ENCODE measurements around the gene SYMPK. TPM values are rescaled to one million over a fixed set of nuclear protein-coding genes. Genes with fewer than 3 reads are reported as not detected.

Gene SYMPK
- total RNA-seq, 1 experiment from 2014 or later, result 86.2 TPM

DNA sequence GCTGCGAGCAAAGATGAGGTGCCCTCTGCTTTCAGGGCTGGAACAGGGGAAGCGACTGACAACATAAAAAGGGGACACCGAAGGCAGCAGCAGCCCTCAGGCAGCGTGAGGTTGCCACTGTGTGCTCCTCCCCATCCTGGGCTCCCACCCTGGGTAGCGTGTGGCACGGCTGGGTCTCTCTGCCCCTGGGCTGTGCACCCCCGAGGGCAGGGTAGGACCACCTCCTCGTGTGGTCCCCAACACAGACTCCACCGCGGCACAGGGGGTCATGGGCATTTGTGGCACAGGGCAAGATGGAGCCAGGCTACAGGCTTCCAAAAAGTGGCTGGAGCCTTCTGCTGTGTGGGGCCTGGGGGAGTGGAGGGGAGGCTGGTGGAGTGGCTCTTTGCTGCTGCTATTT, 41.4 kb downstream of the SYMPK start:
- intact Hi-C loops (cut with micrococcal nuclease), result no loop called here
- no peaks in the 10 kb centered on the region for H3K27me3 Mint-ChIP-seq (ENCODE audit: insufficient read depth, unreplicated experiment)
- H3K36me3 Mint-ChIP-seq (ENCODE audit: insufficient read depth, unreplicated experiment), result peaks cover 44% of the 10 kb centered on the region
- ChIA-PET POLR2A (no interaction called here), CTCF (interaction anchor here (0.7 kb wide), 1 partner anchor 20 kb away, joined by 4 read pairs; no protein-coding TSS in a partner anchor)
- H3K4me1 Mint-ChIP-seq (ENCODE audit: insufficient read depth, unreplicated experiment), result peaks cover 15% of the 10 kb centered on the region
- no TSS peak for BruUV-seq (replicated peaks)
- no peak overlapping the region for H3K27ac Mint-ChIP-seq (ENCODE audit: low read depth, unreplicated experiment)
- no peaks in the 10 kb centered on the region for H3K9me3 Mint-ChIP-seq (ENCODE audit: unreplicated experiment)
- no peak overlapping the region for H3K4me3 Mint-ChIP-seq (ENCODE audit: unreplicated experiment)
- no peak for DNase-seq (ENCODE audit: unreplicated experiment)
- TF ChIP-seq CTCF (IDR thresholded peaks at IDR 0.05; ENCODE audit: unreplicated experiment), result no peak

DNA sequence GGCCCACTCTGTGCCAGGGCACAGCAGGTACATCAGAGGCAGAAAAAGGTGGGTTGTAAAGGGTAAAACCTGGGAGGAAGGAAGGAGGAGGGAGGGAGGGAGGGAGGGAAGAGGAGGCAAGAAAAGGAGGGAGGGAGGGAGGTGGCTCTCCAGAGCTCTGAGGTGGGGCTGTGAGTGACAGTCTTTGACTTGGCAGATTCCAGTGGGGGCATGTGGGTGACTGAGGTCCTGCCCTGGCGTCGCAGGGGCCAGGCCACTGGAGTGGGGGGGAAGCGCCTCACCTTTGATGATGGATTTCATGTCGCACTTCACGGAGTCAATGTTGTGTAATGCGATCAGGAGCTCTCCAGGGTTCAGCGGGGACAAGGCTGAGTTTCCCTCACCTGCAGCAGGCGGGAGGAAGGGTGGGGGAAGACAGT, 41.8 kb downstream of the SYMPK start:
- no peaks in the 10 kb centered on the region for H3K27me3 Mint-ChIP-seq (ENCODE audit: insufficient read depth, unreplicated experiment)
- POLR2A ChIA-PET, result no interaction called here
- no peak overlapping the region for H3K27ac Mint-ChIP-seq (ENCODE audit: low read depth, unreplicated experiment)
- BruUV-seq (replicated peaks), result no TSS peak
- CTCF ChIA-PET, result interaction anchor here (0.6 kb wide), 1 partner anchor 62 kb away, joined by 3 read pairs; no protein-coding TSS in a partner anchor
- peaks cover 15% of the 10 kb centered on the region for H3K4me1 Mint-ChIP-seq (ENCODE audit: insufficient read depth, unreplicated experiment)
- H3K9me3 Mint-ChIP-seq (ENCODE audit: unreplicated experiment), result no peaks in the 10 kb centered on the region
- peaks cover 42% of the 10 kb centered on the region for H3K36me3 Mint-ChIP-seq (ENCODE audit: insufficient read depth, unreplicated experiment)
- no peak overlapping the region for H3K4me3 Mint-ChIP-seq (ENCODE audit: unreplicated experiment)
- intact Hi-C loops (cut with micrococcal nuclease), result no loop called here
- DNase-seq (ENCODE audit: unreplicated experiment), result no peak
- no peak for TF ChIP-seq CTCF (IDR thresholded peaks at IDR 0.05; ENCODE audit: unreplicated experiment)

DNA sequence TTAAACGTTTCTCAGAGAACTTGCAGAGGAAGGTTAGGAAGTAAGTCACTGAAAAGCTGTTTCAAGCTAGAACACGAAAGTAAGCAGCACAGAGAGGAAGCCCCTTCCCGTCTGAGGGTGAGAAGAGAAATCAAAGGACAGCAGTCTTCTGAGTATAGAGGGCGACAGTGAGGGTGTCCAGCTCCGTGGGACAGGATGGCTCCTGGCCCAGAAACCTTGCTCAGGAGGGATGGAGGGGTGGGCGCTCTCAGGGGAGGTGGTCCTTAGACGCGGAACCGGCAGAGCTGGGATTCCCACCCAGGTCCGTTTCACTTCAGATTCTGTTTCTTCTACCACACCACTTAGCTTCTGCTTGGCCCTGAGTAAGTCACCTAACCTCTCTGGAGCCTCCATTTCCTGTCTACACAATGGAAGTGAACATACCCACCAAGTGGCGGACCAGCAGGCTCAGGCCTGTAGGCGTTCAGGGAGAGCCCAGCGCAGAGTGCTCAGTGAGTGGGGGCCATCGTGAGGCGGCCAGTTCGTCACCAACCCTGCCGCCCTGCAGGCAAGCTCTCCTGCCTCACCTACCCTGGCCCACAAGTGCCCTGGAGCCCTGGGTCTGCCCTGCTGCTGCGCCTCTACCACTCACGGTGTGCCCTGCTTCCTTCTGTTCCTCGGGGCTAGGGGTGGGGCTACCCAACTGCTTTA, 42.4 kb downstream of the SYMPK start:
- ChIA-PET POLR2A (no interaction called here), CTCF (interaction anchor here (0.6 kb wide), 1 partner anchor 62 kb away, joined by 3 read pairs; no protein-coding TSS in a partner anchor)
- intact Hi-C loops (cut with micrococcal nuclease), result no loop called here
- Mint-ChIP-seq H3K27ac (ENCODE audit: low read depth, unreplicated experiment) (no peak overlapping the region), H3K27me3 (ENCODE audit: insufficient read depth, unreplicated experiment) (no peaks in the 10 kb centered on the region), H3K36me3 (ENCODE audit: insufficient read depth, unreplicated experiment) (peaks cover 42% of the 10 kb centered on the region), H3K4me1 (ENCODE audit: insufficient read depth, unreplicated experiment) (peaks cover 12% of the 10 kb centered on the region), H3K9me3 (ENCODE audit: unreplicated experiment) (no peaks in the 10 kb centered on the region), H3K4me3 (ENCODE audit: unreplicated experiment) (no peak overlapping the region)
- TF ChIP-seq CTCF (IDR thresholded peaks at IDR 0.05; ENCODE audit: unreplicated experiment), result no peak
- DNase-seq (ENCODE audit: unreplicated experiment), result no peak
- BruUV-seq (replicated peaks), result no TSS peak

DNA sequence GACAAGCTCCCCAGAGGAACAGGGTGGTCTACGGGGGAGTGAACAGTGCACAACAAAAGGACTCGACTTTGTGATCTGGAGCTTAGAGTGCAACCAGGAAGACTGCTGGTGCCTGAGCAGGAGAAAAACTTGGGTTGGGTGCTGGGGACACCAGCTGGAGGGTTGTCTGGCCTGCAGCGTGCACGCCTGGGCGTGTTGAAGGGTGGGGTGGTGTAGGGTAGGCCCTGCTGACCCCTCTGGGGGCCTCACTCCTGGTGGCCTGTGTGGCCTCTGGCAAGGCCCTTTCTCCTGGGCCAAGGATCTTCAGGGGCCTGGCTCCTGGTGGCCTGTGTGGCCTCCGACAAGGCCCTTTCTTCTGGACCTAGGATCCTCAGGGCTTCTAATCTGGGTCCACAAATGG, 43.2 kb downstream of the SYMPK start:
- no peak for TF ChIP-seq CTCF (IDR thresholded peaks at IDR 0.05; ENCODE audit: unreplicated experiment)
- H3K9me3 Mint-ChIP-seq (ENCODE audit: unreplicated experiment), result no peaks in the 10 kb centered on the region
- DNase-seq (ENCODE audit: unreplicated experiment), result no peak
- POLR2A ChIA-PET, result no interaction called here
- H3K27ac Mint-ChIP-seq (ENCODE audit: low read depth, unreplicated experiment), result no peak overlapping the region
- no peaks in the 10 kb centered on the region for H3K27me3 Mint-ChIP-seq (ENCODE audit: insufficient read depth, unreplicated experiment)
- H3K4me1 Mint-ChIP-seq (ENCODE audit: insufficient read depth, unreplicated experiment), result peaks cover 8% of the 10 kb centered on the region
- intact Hi-C loops (cut with micrococcal nuclease), result loop anchor here (5.0 kb wide), 1 partner anchor 248 kb away; no protein-coding TSS in a partner anchor
- H3K4me3 Mint-ChIP-seq (ENCODE audit: unreplicated experiment), result no peak overlapping the region
- BruUV-seq (replicated peaks), result no TSS peak
- peaks cover 43% of the 10 kb centered on the region for H3K36me3 Mint-ChIP-seq (ENCODE audit: insufficient read depth, unreplicated experiment)
- CTCF ChIA-PET, result interaction anchor here (0.6 to 1.0 kb wide), 2 partner anchors 38 to 65 kb away, joined by 3 read pairs; no protein-coding TSS in a partner anchor

Measured in MCF 10A (cell line).